ENCODE measurements around the gene SERINC4.
"Not testable (repeated sequence)": the region's sequence is repeated elsewhere in the genome, so short reads cannot be mapped to it uniquely, and the experiment has no call there.

SERINC4 gene

GRCh38 chr15:43808960-43809678 lies 9.1 kb upstream of the SERINC4 start:
- Mint-ChIP-seq H3K9me3 (no peaks in the 10 kb centered on the region), H3K27ac (no peak overlapping the region), H3K27me3 (ENCODE audit: low read depth) (no peaks in the 10 kb centered on the region), H3K4me1 (ENCODE audit: low read depth) (peaks cover 10% of the 10 kb centered on the region), H3K36me3 (ENCODE audit: low read depth) (peaks cover 46% of the 10 kb centered on the region), H3K4me3 (no peak overlapping the region)

GRCh38 chr15:43808435-43808950 lies 8.5 kb upstream of the SERINC4 start:
- H3K4me3 Mint-ChIP-seq, result no peak overlapping the region
- H3K4me1 Mint-ChIP-seq (ENCODE audit: low read depth), result peaks cover 10% of the 10 kb centered on the region
- H3K36me3 Mint-ChIP-seq (ENCODE audit: low read depth), result peaks cover 44% of the 10 kb centered on the region
- no peaks in the 10 kb centered on the region for H3K27me3 Mint-ChIP-seq (ENCODE audit: low read depth)
- no peak overlapping the region for H3K27ac Mint-ChIP-seq
- H3K9me3 Mint-ChIP-seq, result no peaks in the 10 kb centered on the region

GRCh38 chr15:43802676-43803075 lies 2.7 kb upstream of the SERINC4 start:
- H3K27ac Mint-ChIP-seq; H3K9me3 Mint-ChIP-seq; H3K27me3 Mint-ChIP-seq (ENCODE audit: low read depth); H3K4me3 Mint-ChIP-seq: not testable (repeated sequence)
- peaks cover 20% of the 10 kb centered on the region for H3K4me1 Mint-ChIP-seq (ENCODE audit: low read depth)
- peaks cover 49% of the 10 kb centered on the region for H3K36me3 Mint-ChIP-seq (ENCODE audit: low read depth)

- H3K36me3 Mint-ChIP-seq (ENCODE audit: low read depth), result peaks cover 52% of the 10 kb centered on the region
- H3K4me1 Mint-ChIP-seq (ENCODE audit: low read depth), result peaks cover 25% of the 10 kb centered on the region
- peak within 1 kb of the TSS; percentile 98 for H3K4me3 Mint-ChIP-seq
- no peaks in the 10 kb centered on the region for H3K9me3 Mint-ChIP-seq
- H3K27ac Mint-ChIP-seq, result peak within 1 kb of the TSS; percentile 96
- H3K27me3 Mint-ChIP-seq (ENCODE audit: low read depth), result no peaks in the 10 kb centered on the region
These were observed 494 bp upstream of the SERINC4 start, which contains the start of gene HYPK for GRCh38 chr15:43800286-43801141. Gene HYPK (plus strand): TSS chr15:43800599. CDS start chr15:43800623, 24 bp downstream.

- peak overlapping the region; percentile 46 for H3K4me3 Mint-ChIP-seq
- peak overlapping the region; percentile 96 for H3K27ac Mint-ChIP-seq
- H3K9me3 Mint-ChIP-seq, result no peaks in the 10 kb centered on the region
- peaks cover 35% of the 10 kb centered on the region for H3K4me1 Mint-ChIP-seq (ENCODE audit: low read depth)
- peaks cover 56% of the 10 kb centered on the region for H3K36me3 Mint-ChIP-seq (ENCODE audit: low read depth)
- no peaks in the 10 kb centered on the region for H3K27me3 Mint-ChIP-seq (ENCODE audit: low read depth)
These were observed 643 bp downstream of the SERINC4 start for GRCh38 chr15:43799209-43799944.

- Mint-ChIP-seq H3K27ac (peak overlapping the region; percentile 49), H3K4me1 (ENCODE audit: low read depth) (peaks cover 43% of the 10 kb centered on the region), H3K9me3 (no peaks in the 10 kb centered on the region), H3K36me3 (ENCODE audit: low read depth) (peaks cover 67% of the 10 kb centered on the region), H3K27me3 (ENCODE audit: low read depth) (no peaks in the 10 kb centered on the region), H3K4me3 (no peak overlapping the region)
These were observed 3.5 kb downstream of the SERINC4 start for GRCh38 chr15:43796566-43796965.

- Mint-ChIP-seq H3K9me3 (no peaks in the 10 kb centered on the region), H3K27ac (no peak overlapping the region), H3K36me3 (ENCODE audit: low read depth) (peaks cover 61% of the 10 kb centered on the region), H3K4me3 (no peak overlapping the region), H3K27me3 (ENCODE audit: low read depth) (no peaks in the 10 kb centered on the region), H3K4me1 (ENCODE audit: low read depth) (peaks cover 40% of the 10 kb centered on the region)
These were observed 4.0 kb downstream of the SERINC4 start for GRCh38 chr15:43795997-43796396.

GRCh38 chr15:43795197-43795596 lies 4.8 kb downstream of the SERINC4 start:
- Mint-ChIP-seq H3K4me3 (no peak overlapping the region), H3K36me3 (ENCODE audit: low read depth) (peaks cover 55% of the 10 kb centered on the region), H3K27me3 (ENCODE audit: low read depth) (no peaks in the 10 kb centered on the region), H3K4me1 (ENCODE audit: low read depth) (peaks cover 36% of the 10 kb centered on the region), H3K9me3 (no peaks in the 10 kb centered on the region), H3K27ac (no peak overlapping the region)

- H3K4me1 Mint-ChIP-seq (ENCODE audit: low read depth), result peaks cover 34% of the 10 kb centered on the region
- H3K9me3 Mint-ChIP-seq, result no peaks in the 10 kb centered on the region
- H3K4me3 Mint-ChIP-seq, result peak overlapping the region; percentile 88
- peak overlapping the region; percentile 90 for H3K27ac Mint-ChIP-seq
- no peaks in the 10 kb centered on the region for H3K27me3 Mint-ChIP-seq (ENCODE audit: low read depth)
- H3K36me3 Mint-ChIP-seq (ENCODE audit: low read depth), result peaks cover 48% of the 10 kb centered on the region
These were observed 5.6 kb downstream of the SERINC4 start for GRCh38 chr15:43794269-43795037.

GRCh38 chr15:43793647-43794046 lies 6.4 kb downstream of the SERINC4 start:
- Mint-ChIP-seq H3K4me1 (ENCODE audit: low read depth) (peaks cover 31% of the 10 kb centered on the region), H3K27me3 (ENCODE audit: low read depth) (no peaks in the 10 kb centered on the region), H3K27ac (peak overlapping the region; percentile 90), H3K9me3 (no peaks in the 10 kb centered on the region), H3K4me3 (peak overlapping the region; percentile 88), H3K36me3 (ENCODE audit: low read depth) (peaks cover 41% of the 10 kb centered on the region)

- H3K4me1 Mint-ChIP-seq (ENCODE audit: low read depth), result peaks cover 28% of the 10 kb centered on the region
- H3K36me3 Mint-ChIP-seq (ENCODE audit: low read depth), result peaks cover 37% of the 10 kb centered on the region
These were observed 7.1 kb downstream of the SERINC4 start for GRCh38 chr15:43792761-43793476.

GRCh38 chr15:43791993-43792760 lies 7.8 kb downstream of the SERINC4 start, which contains the start of gene SERF2:
Gene SERF2 (plus strand): TSS chr15:43792320. CDS start chr15:43792377, 57 bp downstream.
- peaks cover 35% of the 10 kb centered on the region for H3K36me3 Mint-ChIP-seq (ENCODE audit: low read depth)
- peaks cover 28% of the 10 kb centered on the region for H3K4me1 Mint-ChIP-seq (ENCODE audit: low read depth)
- H3K27ac Mint-ChIP-seq, result peak within 1 kb of the TSS; percentile 90
- no peaks in the 10 kb centered on the region for H3K9me3 Mint-ChIP-seq
- peak within 1 kb of the TSS; percentile 88 for H3K4me3 Mint-ChIP-seq
- no peaks in the 10 kb centered on the region for H3K27me3 Mint-ChIP-seq (ENCODE audit: low read depth)

More at GRCh38 chr15:43792761-43793476, 7.1 kb downstream of the SERINC4 start:
- H3K4me3 Mint-ChIP-seq, result peak overlapping the region; percentile 88
- no peaks in the 10 kb centered on the region for H3K9me3 Mint-ChIP-seq
- H3K27ac Mint-ChIP-seq, result peak overlapping the region; percentile 90
- no peaks in the 10 kb centered on the region for H3K27me3 Mint-ChIP-seq (ENCODE audit: low read depth)

All from T-helper 1 cell treated with Interleukin-12 subunit alpha and Interleukin-12 subunit beta and Interleukin-4 antibody, amounts not matched to agents 30 μg/mL and 1 μg/mL, for 36 hours (primary cell).